ENCODE data around the gene MIAT. TPM values are rescaled to one million over a fixed set of nuclear protein-coding genes. Genes with fewer than 3 reads are reported as not detected.

Gene MIAT
- total and polyA plus RNA-seq, 2 of the 8 experiments (the other 6 are each of a cell fraction or from before 2014, with no cell fraction given) = 27.6 to 36.0 TPM

DNA sequence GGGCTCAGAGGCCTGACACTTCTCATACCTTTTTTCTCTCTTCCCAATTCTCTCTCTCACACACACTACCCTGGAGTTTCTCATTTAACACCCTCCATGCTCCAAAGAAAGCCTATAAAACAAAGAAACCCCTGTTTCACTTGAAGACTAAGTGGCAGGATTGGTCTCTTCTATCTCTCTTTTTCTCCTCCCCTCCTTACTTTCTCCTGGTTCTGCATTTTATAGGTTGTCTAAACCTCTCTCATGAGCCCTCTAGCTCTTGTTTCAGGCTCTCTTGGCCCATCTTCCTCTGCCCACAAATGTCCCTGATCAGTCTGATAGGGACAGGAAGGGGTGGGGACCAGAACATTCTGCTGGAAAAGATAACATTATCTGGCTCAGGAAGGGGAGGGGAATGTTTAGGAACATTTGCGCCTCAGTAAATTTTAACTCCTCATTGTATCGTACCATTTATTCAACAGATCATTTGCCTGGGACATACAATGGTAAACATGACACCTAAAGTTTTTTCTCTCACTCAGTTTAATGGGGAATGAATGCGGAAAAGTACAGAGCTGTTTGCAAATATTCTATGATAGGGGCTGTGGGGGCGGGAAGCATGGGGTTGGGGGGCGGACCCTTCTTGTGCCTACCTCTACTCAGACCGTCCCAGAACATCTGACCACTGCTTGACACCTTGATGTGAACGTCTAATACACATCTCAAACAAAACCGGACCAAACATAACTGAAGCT lies 24.8 kb upstream of the MIAT start:
- no peak overlapping the region; the same call in 1 of the 2 replicates for H2BK12ac ChIP-seq (ENCODE audit: low read depth, low read length)
- no peaks in the 10 kb centered on the region; a peak in 1 of 4 replicates for H3K9me3 ChIP-seq (ENCODE audit: insufficient read depth in 2 of 2, low read depth in 1 of 2, low read length in 1 of 2)
- no peak overlapping the region for H2BK20ac ChIP-seq (ENCODE audit: low read length)
- H3K4me1 ChIP-seq (replicated peaks in 1 of 4; ENCODE audit: control insufficient read depth in 3 of 4, insufficient read depth in 4 of 4, low read length in 3 of 4) = no peaks in the 10 kb centered on the region; a peak in 1 of 7 replicates
- no peaks in the 10 kb centered on the region for H3K79me2 ChIP-seq (ENCODE audit: control insufficient read depth in 1 of 2, insufficient read depth in 2 of 2, low read length in 2 of 2)
- H2AK5ac ChIP-seq (ENCODE audit: low read depth, low read length) = no peak overlapping the region
- H3K4ac ChIP-seq (replicated peaks; ENCODE audit: insufficient read length, low read depth, low read length) = no peak overlapping the region
- H3K4me2 ChIP-seq (ENCODE audit: insufficient read depth in 1 of 2, low read depth in 2 of 2, low read length in 2 of 2) = no peak overlapping the region
- H4K8ac ChIP-seq (ENCODE audit: extremely low read depth, insufficient read depth, low read length) = no peak overlapping the region
- H2BK5ac ChIP-seq (ENCODE audit: low read depth, low read length) = no peak overlapping the region
- no peaks in the 10 kb centered on the region for H3K23me2 ChIP-seq (ENCODE audit: low read depth, low read length)
- H3K36me3 ChIP-seq (ENCODE audit: control insufficient read depth in 2 of 4, insufficient read depth in 4 of 4, low read length in 3 of 4) = no peaks in the 10 kb centered on the region
- H4K20me1 ChIP-seq (replicated peaks in 1 of 2; ENCODE audit: control insufficient read depth in 1 of 2, insufficient read depth in 2 of 2, low read length in 2 of 2) = no peaks in the 10 kb centered on the region
- no peak overlapping the region for H3K18ac ChIP-seq (ENCODE audit: extremely low read depth, low read length)
- DNase-seq (ENCODE audit: low read depth in 1 of 2, low spot score in 2 of 2) = no peak
- H3K79me1 ChIP-seq (ENCODE audit: low read depth, low read length) = no peaks in the 10 kb centered on the region
- no peak overlapping the region for H3K9ac ChIP-seq (replicated peaks in 1 of 4; ENCODE audit: extremely low read depth in 1 of 4, low read depth in 3 of 4, low read length in 3 of 4)
- no peak overlapping the region for H2BK120ac ChIP-seq (replicated peaks; ENCODE audit: low read depth, low read length)
- no peak overlapping the region for H3K14ac ChIP-seq (ENCODE audit: insufficient read length)
- H3K27me3 ChIP-seq (replicated peaks in 1 of 4; ENCODE audit: control insufficient read depth in 3 of 4, extremely low read depth in 1 of 4, insufficient read depth in 3 of 4, low read length in 3 of 4) = no peaks in the 10 kb centered on the region
- CTCF ChIA-PET (ENCODE audit: partially characterized antibody) = interaction anchor here (0.6 to 2.1 kb wide), 5 partner anchors 8 to 124 kb away, joined by 3 to 14 read pairs (median 3); partner anchors contain the start of gene CRYBB1
- no peak for FAIRE-seq
- POLR2A ChIA-PET (ENCODE audit: partially characterized antibody) = interaction anchor here (0.7 to 1.5 kb wide), 7 partner anchors 10 to 72 kb away, joined by 3 to 4 read pairs (median 3); no protein-coding TSS in a partner anchor
- H2BK15ac ChIP-seq (ENCODE audit: low read length) = no peak overlapping the region
- TF ChIP-seq EZH2 (IDR thresholded peaks at IDR 0.05; ENCODE audit: low read depth, low read length, severe bottlenecking) = no peak
- no peak for TF ChIP-seq POU5F1 (IDR thresholded peaks at IDR 0.05; ENCODE audit: low read depth, low read length)
- TF ChIP-seq BRCA1 (IDR thresholded peaks at IDR 0.05; ENCODE audit: low read depth, low read length) = no peak
- no peak for TF ChIP-seq RNF2 (IDR thresholded peaks at IDR 0.05; ENCODE audit: borderline replicate concordance, low read depth, low read length, missing control alignments, poor library complexity, severe bottlenecking)
- no peak for TF ChIP-seq TAF7 (optimal IDR thresholded peaks at IDR 0.05; ENCODE audit: borderline replicate concordance, low read depth, low read length)
- TF ChIP-seq RAD21 (IDR thresholded peaks at IDR 0.05 in 1 of 2, conservative IDR thresholded peaks at IDR 0.05 in 1 of 2; ENCODE audit: low read depth in 2 of 2, low read length in 2 of 2) = no peak
- no peak for TF ChIP-seq CBX8 (IDR thresholded peaks at IDR 0.05; ENCODE audit: borderline replicate concordance, low read depth, low read length)
- no peak for TF ChIP-seq RFX5 (IDR thresholded peaks at IDR 0.05; ENCODE audit: borderline replicate concordance, low read depth, low read length)
- no peak for TF ChIP-seq CBX5 (IDR thresholded peaks at IDR 0.05; ENCODE audit: low read depth, low read length)
- no peak overlapping the region for H4K5ac ChIP-seq (ENCODE audit: insufficient read length, low read depth, low read length)
- WGBS, 2 experiments (ENCODE audit: extremely low coverage in 1 of 2, insufficient coverage in 1 of 2, insufficient read length in 1 of 2, insufficient replicate concordance in 2 of 2, low coverage in 1 of 2, low lambda C conversion rate in 2 of 2, missing lambda C conversion rate in 1 of 2) = 90% methylated on average over 7 of the region's 8 CpGs; no CpG with 5 or more reads in 1 of the 2 experiments
- no peak overlapping the region for H3K56ac ChIP-seq (replicated peaks; ENCODE audit: insufficient read length, low read depth, low read length)
- H3K23ac ChIP-seq (ENCODE audit: insufficient read length) = no peak overlapping the region
- no peak overlapping the region for H3K27ac ChIP-seq (ENCODE audit: low read depth, low read length)
- H2AFZ ChIP-seq (ENCODE audit: low read length) = 0 out of 2 replicates have a peak overlapping the region, but pooled peaks have one; percentile 15
- no peak overlapping the region for H4K91ac ChIP-seq (replicated peaks; ENCODE audit: insufficient read length, low read length)
- H3K4me3 ChIP-seq (ENCODE audit: extremely low read depth in 1 of 4, insufficient read depth in 2 of 4, low read depth in 3 of 4, low read length in 4 of 4) = no peak overlapping the region

Data from H1 (cell line).